ENCODE measurements around the gene POU3F1. TPM values are rescaled to one million over a fixed set of nuclear protein-coding genes. Genes with fewer than 3 reads are reported as not detected.

The POU3F1 gene
- total and polyA plus RNA-seq, 2 of the 4 experiments (the other 2 are of a cell fraction), result not detected

- H3K4me1 ChIP-seq (ENCODE audit: control insufficient read depth, insufficient read depth, low read length), result no peaks in the 10 kb centered on the region
- DNase-seq (no peak), ATAC-seq (ENCODE audit: low read depth) (no peak)
- no peak overlapping the region for H2BK15ac ChIP-seq (ENCODE audit: low read depth, low read length)
- 0 out of 2 replicates have a peak, but pooled peaks cover 2% of the 10 kb centered on the region for H3K9me3 ChIP-seq (ENCODE audit: control insufficient read depth, insufficient read depth, low read length)
- no peak overlapping the region for H3K56ac ChIP-seq (ENCODE audit: extremely low read depth, insufficient read depth, low read length)
- H3K9ac ChIP-seq (ENCODE audit: low read depth, low read length), result no peak overlapping the region
- no peak overlapping the region for H2AK5ac ChIP-seq (ENCODE audit: low read depth, low read length)
- no peaks in the 10 kb centered on the region for H3K9me1 ChIP-seq (ENCODE audit: insufficient read depth, low read length)
- no peak overlapping the region for H3K4me3 ChIP-seq (ENCODE audit: insufficient read depth, low read depth, low read length)
- no peak overlapping the region for H2BK120ac ChIP-seq (ENCODE audit: low read depth, low read length)
- intact Hi-C loops (cut with micrococcal nuclease) (no loop called here), in situ Hi-C loops (cut with MboI; ENCODE audit: low sequenced_read_pairs) (no loop called here), dilution Hi-C loops (cut with HindIII; ENCODE audit: low sequenced_read_pairs, unreplicated experiment) (no loop called here)
- no peak overlapping the region for H3K14ac ChIP-seq (replicated peaks; ENCODE audit: low read depth, low read length)
- no peaks in the 10 kb centered on the region for H3K79me1 ChIP-seq (ENCODE audit: low read depth in 1 of 2, low read length in 2 of 2)
- H2AFZ ChIP-seq (replicated peaks; ENCODE audit: low read length, poor library complexity), result no peak overlapping the region
- H2AK9ac ChIP-seq (replicated peaks; ENCODE audit: low read depth, low read length, poor library complexity), result no peak overlapping the region
- no peak overlapping the region for H4K91ac ChIP-seq (ENCODE audit: insufficient read depth, low read depth, low read length)
- H4K5ac ChIP-seq (ENCODE audit: low read depth, low read length), result no peak overlapping the region
- 68% methylated on average over 3 of the region's 12 CpGs; no CpG with 5 or more reads in 1 of the 2 experiments for WGBS, 2 experiments (ENCODE audit: extremely low coverage in 2 of 2, insufficient read length in 1 of 2)
- TF ChIP-seq CTCF (conservative IDR thresholded peaks at IDR 0.05; ENCODE audit: low read depth, low read length) (no peak), RFX5 (IDR thresholded peaks at IDR 0.05; ENCODE audit: low read depth, low read length) (no peak), BHLHE40 (IDR thresholded peaks at IDR 0.05; ENCODE audit: low read depth, low read length) (no peak)
- no peak overlapping the region for H3K23ac ChIP-seq (ENCODE audit: low read depth, low read length)
- H3K18ac ChIP-seq (ENCODE audit: low read depth, low read length), result no peak overlapping the region
- no peak overlapping the region for H3K4me2 ChIP-seq (ENCODE audit: low read depth, low read length)
- no peak overlapping the region for H2BK20ac ChIP-seq (ENCODE audit: low read depth, low read length)
- no peak overlapping the region for H3K4ac ChIP-seq (ENCODE audit: low read depth, low read length)
- BruUV-seq (replicated peaks), result no TSS peak
- no peaks in the 10 kb centered on the region for H3K36me3 ChIP-seq (ENCODE audit: control insufficient read depth, insufficient read depth, low read length)
- no peaks in the 10 kb centered on the region for H4K20me1 ChIP-seq (ENCODE audit: insufficient read depth, low read length)
- CTCF ChIA-PET, result no interaction called here
- H4K8ac ChIP-seq (ENCODE audit: low read depth in 2 of 2, low read length in 2 of 2), result no peak overlapping the region
- no peak overlapping the region for H2BK5ac ChIP-seq (ENCODE audit: low read depth, low read length, poor library complexity, severe bottlenecking)
- H3K27me3 ChIP-seq (ENCODE audit: control insufficient read depth, insufficient read depth, low read length), result peaks cover 72% of the 10 kb centered on the region
- no peak overlapping the region for H3K27ac ChIP-seq (ENCODE audit: insufficient read depth, low read length)
- POLR2A ChIA-PET (ENCODE audit: unreplicated experiment), result no interaction called here
Measured at GRCh38 chr1:38043036-38043747, 3.4 kb downstream of the POU3F1 start.
